OCI-LY1 (cell line): Measurements from ENCODE around the gene SPINK9.

Experiments
- H2AFZ ChIP-seq: fragments of 200-600 bp; sonication (generic), shearing (Covaris generic); 2 replicates; pipeline ENCODE4 v1.6.0; 2014; ENCODE audit warnings: antibody characterized with exemption, mild to moderate bottlenecking, low read length
- H3F3A ChIP-seq: fragments of 200-600 bp; sonication (generic), shearing (Covaris generic); 2 replicates; pipeline ENCODE4 v1.6.0; 2014; ENCODE audit warnings: mild to moderate bottlenecking, antibody characterized with exemption, low read length, moderate library complexity; ENCODE audit not compliant: insufficient read depth
- H3K27ac ChIP-seq: fragments of 200-600 bp; sonication (generic); 2 replicates; pipeline ENCODE4 v1.5.1; 2014; ENCODE audit warnings: low read length, mixed run types, mild to moderate bottlenecking, low read depth; ENCODE audit not compliant: poor library complexity, severe bottlenecking
- H3K27me3 ChIP-seq: fragments of 200-600 bp; sonication (generic); 2 replicates; pipeline ENCODE4 v1.6.0; 2014; ENCODE audit warnings: antibody characterized with exemption, mild to moderate bottlenecking, low read length, moderate library complexity; ENCODE audit not compliant: insufficient read depth
- H3K36me3 ChIP-seq: fragments of 200-600 bp; sonication (generic); 2 replicates; pipeline ENCODE4 v1.6.1; 2014; ENCODE audit warnings: mild to moderate bottlenecking, antibody characterized with exemption, low read length, moderate library complexity, mixed read lengths; ENCODE audit not compliant: insufficient read depth
- H3K4me1 ChIP-seq: fragments of 200-600 bp; sonication (generic); 2 replicates; pipeline ENCODE4 v1.5.1; 2014; ENCODE audit warnings: mild to moderate bottlenecking, low read length, moderate library complexity; ENCODE audit not compliant: insufficient read depth, severe bottlenecking
- H3K4me2 ChIP-seq: fragments of 200-600 bp; sonication (generic), shearing (Covaris generic); 2 replicates; pipeline ENCODE4 v1.6.1; 2014; ENCODE audit warnings: low read length
- H3K4me3 ChIP-seq: fragments of 200-600 bp; sonication (generic); 2 replicates; pipeline ENCODE4 v1.5.1; 2014; ENCODE audit warnings: low read length, low read depth, mild to moderate bottlenecking, mixed read lengths; ENCODE audit not compliant: poor library complexity, severe bottlenecking
- H3K79me2 ChIP-seq: fragments of 200-600 bp; shearing (Covaris generic); 2 replicates; pipeline ENCODE4 v1.6.1; 2016; ENCODE audit warnings: mixed run types, low read length, mixed read lengths; ENCODE audit not compliant: insufficient read depth
- H3K9ac ChIP-seq: fragments of 200-600 bp; sonication (generic), shearing (Covaris generic); 2 replicates; pipeline ENCODE4 v1.6.1; 2014; ENCODE audit warnings: mild to moderate bottlenecking, low read length, mixed read lengths
- H3K9me2 ChIP-seq: fragments of 200-600 bp; sonication (generic), shearing (Covaris generic); 2 replicates; pipeline ENCODE4 v1.6.1; 2014; ENCODE audit warnings: low read depth, mild to moderate bottlenecking, low read length, mixed read lengths
- H3K9me3 ChIP-seq: fragments of 200-600 bp; shearing (Covaris generic); 2 replicates; pipeline ENCODE4 v1.6.1; 2014; ENCODE audit warnings: low read length, mixed read lengths
- H4K20me1 ChIP-seq: fragments of 200-600 bp; sonication (generic), shearing (Covaris generic); 2 replicates; pipeline ENCODE4 v1.6.0; 2016; ENCODE audit warnings: mild to moderate bottlenecking, low read length; ENCODE audit not compliant: insufficient read depth
- EZH2 ChIP-seq: fragments of 200-600 bp; sonication (generic), shearing (Covaris generic); IDR thresholded peaks from 2 replicates; pipeline ENCODE4 v1.8.0; 2017; ENCODE audit warnings: borderline replicate concordance, mixed run types, mild to moderate bottlenecking, antibody characterized with exemption, low read length, moderate library complexity, mixed read lengths
- TF ChIP-seq, protein P1 (sequence below): fragments of 200-600 bp; sonication (generic), shearing (Covaris generic); IDR thresholded peaks from 2 replicates; pipeline ENCODE4 v1.5.1; 2017; ENCODE audit warnings: mild to moderate bottlenecking, antibody characterized with exemption, low read length, moderate library complexity, mixed read lengths

SPINK9 gene

GRCh38 chr5:148376198-148376597 lies 40.8 kb downstream of the SPINK9 start:
- H4K20me1 ChIP-seq: no peaks in the 10 kb centered on the region
- H3K27ac ChIP-seq: no peak overlapping the region
- no peak overlapping the region for H3K9ac ChIP-seq
- H3K4me2 ChIP-seq: no peak overlapping the region
- 0 out of 2 replicates have a peak, but pooled peaks cover 9% of the 10 kb centered on the region for H3K9me3 ChIP-seq
- no peaks in the 10 kb centered on the region for H3F3A ChIP-seq
- no peaks in the 10 kb centered on the region for H3K79me2 ChIP-seq
- no peaks in the 10 kb centered on the region for H3K4me1 ChIP-seq
- no peak for TF ChIP-seq EZH2
- TF ChIP-seq, protein P1, sequence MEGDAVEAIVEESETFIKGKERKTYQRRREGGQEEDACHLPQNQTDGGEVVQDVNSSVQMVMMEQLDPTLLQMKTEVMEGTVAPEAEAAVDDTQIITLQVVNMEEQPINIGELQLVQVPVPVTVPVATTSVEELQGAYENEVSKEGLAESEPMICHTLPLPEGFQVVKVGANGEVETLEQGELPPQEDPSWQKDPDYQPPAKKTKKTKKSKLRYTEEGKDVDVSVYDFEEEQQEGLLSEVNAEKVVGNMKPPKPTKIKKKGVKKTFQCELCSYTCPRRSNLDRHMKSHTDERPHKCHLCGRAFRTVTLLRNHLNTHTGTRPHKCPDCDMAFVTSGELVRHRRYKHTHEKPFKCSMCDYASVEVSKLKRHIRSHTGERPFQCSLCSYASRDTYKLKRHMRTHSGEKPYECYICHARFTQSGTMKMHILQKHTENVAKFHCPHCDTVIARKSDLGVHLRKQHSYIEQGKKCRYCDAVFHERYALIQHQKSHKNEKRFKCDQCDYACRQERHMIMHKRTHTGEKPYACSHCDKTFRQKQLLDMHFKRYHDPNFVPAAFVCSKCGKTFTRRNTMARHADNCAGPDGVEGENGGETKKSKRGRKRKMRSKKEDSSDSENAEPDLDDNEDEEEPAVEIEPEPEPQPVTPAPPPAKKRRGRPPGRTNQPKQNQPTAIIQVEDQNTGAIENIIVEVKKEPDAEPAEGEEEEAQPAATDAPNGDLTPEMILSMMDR: no peak
- H3K9me2 ChIP-seq: no peaks in the 10 kb centered on the region
- H3K4me3 ChIP-seq: no peak overlapping the region
- H2AFZ ChIP-seq: no peak overlapping the region
- H3K27me3 ChIP-seq: no peaks in the 10 kb centered on the region
- H3K36me3 ChIP-seq: peaks cover 5% of the 10 kb centered on the region; the same call in 1 of the 2 replicates

DNA sequence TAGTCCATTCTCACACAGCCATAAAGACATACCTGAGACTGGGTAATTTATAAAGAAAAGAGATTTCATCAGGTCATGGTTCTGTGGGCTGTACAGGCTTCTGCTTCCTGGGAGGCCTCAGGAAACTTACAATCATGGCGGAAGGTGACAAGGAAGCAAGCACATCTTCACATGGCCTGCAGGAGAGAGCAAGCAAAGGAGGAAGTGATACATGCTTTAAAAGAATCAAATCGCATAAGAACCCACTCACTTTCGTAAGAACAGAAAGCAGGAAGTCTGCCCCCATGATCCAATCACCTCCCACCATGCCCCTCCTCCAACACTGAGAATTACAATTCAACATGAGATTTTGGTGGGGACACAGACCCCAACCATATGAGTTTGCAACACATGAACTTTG lies 43.3 kb downstream of the SPINK9 start:
- no peaks in the 10 kb centered on the region for H3K9me2 ChIP-seq
- TF ChIP-seq, protein P1: no peak
- TF ChIP-seq EZH2: no peak
- no peak overlapping the region for H3K4me3 ChIP-seq

DNA sequence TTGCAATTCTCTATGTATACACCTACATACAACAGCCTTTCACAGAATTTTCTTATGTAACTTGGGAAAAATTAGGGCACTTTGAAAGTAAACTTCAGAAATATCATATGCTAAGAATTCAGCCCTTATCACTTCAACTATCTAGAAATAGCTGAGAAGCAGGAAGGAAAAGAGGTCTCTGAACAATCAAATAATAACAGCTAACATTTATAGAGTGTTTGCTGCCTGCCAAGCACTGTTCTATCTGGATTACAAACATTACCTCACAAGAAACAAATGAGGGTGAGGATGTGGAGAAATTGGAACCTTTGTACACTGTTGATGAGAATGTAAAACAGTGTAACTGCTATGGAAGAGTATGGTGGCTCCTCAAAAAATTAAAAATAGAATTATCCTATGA lies 44.0 kb downstream of the SPINK9 start:
- Histone ChIP-seq H2AFZ (no peak overlapping the region), H4K20me1 (no peaks in the 10 kb centered on the region), H3K9ac (no peak overlapping the region), H3K9me3 (0 out of 2 replicates have a peak, but pooled peaks cover 9% of the 10 kb centered on the region), H3K79me2 (peaks cover 4% of the 10 kb centered on the region), H3K27me3 (no peaks in the 10 kb centered on the region), H3K4me1 (peaks cover 13% of the 10 kb centered on the region), H3K9me2 (no peaks in the 10 kb centered on the region), H3K4me2 (no peak overlapping the region), H3K4me3 (no peak overlapping the region), H3K27ac (no peak overlapping the region), H3F3A (no peaks in the 10 kb centered on the region), H3K36me3 (peaks cover 5% of the 10 kb centered on the region; the same call in 1 of the 2 replicates)
- TF ChIP-seq, protein P1: no peak
- no peak for TF ChIP-seq EZH2

More for the DNA sequence above, 43.3 kb downstream of the SPINK9 start:
- Histone ChIP-seq H3K27me3 (no peaks in the 10 kb centered on the region), H3K9me3 (0 out of 2 replicates have a peak, but pooled peaks cover 9% of the 10 kb centered on the region), H3K36me3 (peaks cover 5% of the 10 kb centered on the region; the same call in 1 of the 2 replicates), H2AFZ (no peak overlapping the region), H4K20me1 (no peaks in the 10 kb centered on the region), H3K4me2 (no peak overlapping the region), H3K4me1 (peaks cover 12% of the 10 kb centered on the region), H3K27ac (no peak overlapping the region), H3K9ac (no peak overlapping the region), H3K79me2 (no peaks in the 10 kb centered on the region), H3F3A (no peaks in the 10 kb centered on the region)
